Activated CD4-positive, CD25-positive, alpha-beta regulatory T cell treated with anti-CD3 and anti-CD28 coated beads, Interleukin-2, amount 50 U/mL, for 24 hours (primary cell): Measurements from ENCODE around the gene JAKMIP1.
"Not testable (repeated sequence)": the region's sequence is repeated elsewhere in the genome, so short reads cannot be mapped to it uniquely, and the experiment has no call there.

Source experiments
- ATAC-seq, 2 donors: fragments of 150-1000 bp; cut with Tn5 transposase; one replicate each; pipeline ENCODE4 v1.10.0; 2021; ENCODE audit warnings: mild to moderate bottlenecking in 1 of 2, moderate library complexity in 1 of 2

Gene JAKMIP1

DNA sequence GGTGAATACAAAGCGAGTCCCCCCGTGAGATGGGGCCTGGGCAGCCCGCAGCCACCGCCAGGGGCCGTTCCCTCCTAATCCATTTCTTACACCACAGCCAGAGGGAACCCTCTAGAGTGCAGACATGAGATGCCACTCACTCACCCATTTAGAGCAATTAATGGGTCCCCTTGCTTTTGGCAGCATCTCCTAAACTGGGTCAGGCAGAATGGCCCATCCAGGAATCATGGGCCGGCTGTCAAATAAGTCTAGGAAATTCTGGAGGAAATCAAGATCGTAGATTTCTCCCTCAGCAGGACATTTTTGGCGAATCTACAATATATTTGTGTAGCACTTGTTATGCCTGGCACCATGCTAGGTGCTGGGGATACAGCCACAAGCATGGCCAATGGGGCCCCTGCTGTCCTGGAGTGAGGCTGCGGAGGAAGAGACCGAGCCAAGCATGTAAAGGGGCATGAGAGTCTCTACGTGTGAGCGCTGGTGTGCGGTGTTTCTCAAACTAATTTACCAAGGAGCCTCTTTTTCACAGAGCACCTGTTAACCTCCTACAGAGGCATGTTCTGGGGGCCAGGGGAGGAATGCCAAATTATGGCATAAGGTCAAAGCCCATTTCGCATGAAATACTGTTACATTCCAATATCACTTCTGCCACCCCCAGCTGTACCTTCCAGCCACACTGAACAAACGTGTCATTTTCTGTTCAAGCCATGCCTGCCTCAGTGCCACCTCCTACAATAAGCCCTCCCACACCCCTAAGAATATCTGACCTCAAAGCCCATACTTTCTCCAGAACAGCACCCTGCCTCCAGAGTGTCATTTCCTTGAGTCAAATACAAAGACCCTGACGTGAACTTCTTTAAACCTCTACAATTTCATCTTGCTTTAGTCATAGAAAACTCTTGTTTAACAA lies 28.1 kb upstream of the JAKMIP1 start:
- ATAC-seq: no peak

DNA sequence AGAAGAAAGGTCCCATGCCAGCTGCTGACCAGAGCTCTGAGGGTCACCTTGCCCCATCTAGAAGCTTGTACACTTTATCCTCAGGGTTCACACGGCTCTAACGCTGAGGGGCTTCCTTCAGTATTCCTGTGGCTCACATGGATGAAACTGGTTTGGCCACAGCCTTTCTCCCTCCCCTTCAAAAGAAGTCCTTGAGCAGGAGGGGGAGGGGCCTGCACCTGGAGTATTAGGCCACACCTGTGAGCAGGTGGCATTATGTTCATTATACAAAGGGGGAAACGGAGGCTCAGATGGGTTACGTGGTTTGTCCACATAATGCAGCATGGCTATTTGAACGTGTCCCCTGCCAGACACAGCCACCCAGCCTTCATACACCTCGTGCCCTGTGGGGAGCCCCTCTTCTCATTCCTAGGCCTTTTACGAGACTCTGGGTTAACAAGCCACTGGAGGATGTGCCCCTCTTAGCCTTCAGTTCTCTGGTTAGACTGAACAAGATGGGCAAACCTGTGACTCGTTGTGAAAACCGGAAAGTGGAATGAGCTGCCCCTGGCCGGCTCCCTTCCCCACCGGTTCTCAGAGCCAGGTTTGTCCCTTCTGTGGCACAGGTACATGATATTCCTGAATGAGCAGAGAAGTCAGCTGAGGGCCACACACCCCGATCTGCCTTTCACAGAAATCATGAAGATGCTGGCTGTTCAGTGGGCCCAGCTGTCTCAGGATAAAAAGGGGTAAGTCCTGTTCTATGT lies 27.2 kb upstream of the JAKMIP1 start:
- ATAC-seq: no peak

DNA sequence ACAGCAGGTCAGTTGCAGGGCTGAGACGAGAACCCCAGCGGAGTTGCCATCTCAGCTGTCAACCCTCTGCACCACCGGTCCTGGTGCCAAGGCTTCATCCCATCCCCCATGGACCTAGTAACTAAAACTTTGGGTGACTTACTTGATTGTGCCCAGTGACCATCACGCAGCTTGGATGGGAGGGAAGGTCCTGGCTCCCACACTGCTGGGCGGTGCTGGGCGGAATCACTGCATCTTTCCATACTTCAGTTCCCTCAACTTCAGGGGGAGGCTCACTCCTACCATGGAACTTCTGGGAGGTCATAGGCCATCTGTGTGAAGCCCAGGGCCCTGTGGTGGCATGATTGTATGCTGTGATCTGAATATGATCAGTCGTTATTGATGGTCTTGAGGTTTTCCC lies 26.2 kb upstream of the JAKMIP1 start:
- no peak for ATAC-seq

DNA sequence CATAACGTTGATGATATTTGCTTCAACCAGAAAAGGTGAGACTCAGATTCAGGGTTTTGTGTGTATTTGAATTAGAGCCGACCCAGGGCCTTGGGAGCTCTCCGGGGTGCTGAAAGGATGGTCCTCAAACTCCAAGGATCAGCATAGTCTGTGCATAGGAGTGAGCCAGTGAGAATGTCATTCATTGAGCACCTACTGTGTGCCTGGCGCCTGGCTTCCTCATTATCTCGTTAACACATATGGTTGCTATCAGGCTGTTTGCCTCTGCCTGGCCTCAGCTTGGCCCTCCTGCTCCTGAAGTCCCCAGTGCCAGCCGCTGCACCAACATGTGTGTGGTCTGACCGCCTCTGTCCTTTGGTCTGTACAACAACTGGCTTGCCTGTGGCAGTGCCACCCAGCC lies 25.1 kb upstream of the JAKMIP1 start:
- no peak for ATAC-seq

DNA sequence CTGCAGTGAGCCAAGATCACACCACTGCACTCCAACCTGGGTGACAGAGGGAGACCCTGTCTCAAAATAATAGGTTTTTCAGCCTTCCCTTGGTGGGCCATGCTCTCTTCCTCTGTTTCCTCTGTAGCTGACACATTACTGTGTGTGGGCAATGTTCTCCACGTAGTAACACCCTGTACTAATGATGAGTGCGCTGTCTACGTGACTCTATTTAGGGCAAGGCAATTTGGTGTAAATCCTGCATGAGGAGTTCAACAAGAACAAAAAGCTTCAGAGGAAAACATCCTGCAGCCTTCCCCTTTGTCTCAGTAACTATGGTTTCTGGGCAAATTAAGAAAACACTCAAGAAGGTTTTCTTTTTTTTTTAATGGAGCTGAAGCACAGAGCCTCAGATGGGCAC lies 24.4 kb upstream of the JAKMIP1 start:
- no peak for ATAC-seq

DNA sequence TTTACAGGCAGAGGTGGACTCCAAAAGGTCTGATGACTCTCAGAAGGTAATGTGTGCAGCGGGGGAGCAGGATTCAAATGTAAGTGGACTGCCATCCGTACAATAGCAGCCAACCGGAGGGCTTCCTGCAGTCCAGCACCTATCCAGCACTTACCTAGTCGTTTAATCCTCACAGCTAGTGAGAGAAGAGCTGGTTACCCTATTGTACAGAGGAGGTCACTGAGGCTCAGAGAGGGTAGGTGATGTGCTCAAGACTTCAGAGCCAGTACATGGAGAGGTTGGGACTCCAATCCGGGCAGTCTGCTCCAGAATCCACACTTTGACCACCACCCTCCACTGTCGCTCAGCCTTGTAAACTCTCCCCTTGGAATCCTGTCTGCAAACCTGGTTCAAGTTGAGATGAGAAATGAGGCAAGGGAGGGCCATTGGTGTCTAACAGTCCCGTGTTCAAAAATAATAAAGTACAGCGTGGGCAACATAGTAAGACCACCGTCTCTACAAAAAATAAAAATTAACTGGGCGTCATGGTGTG lies 22.5 kb upstream of the JAKMIP1 start:
- no peak for ATAC-seq

DNA sequence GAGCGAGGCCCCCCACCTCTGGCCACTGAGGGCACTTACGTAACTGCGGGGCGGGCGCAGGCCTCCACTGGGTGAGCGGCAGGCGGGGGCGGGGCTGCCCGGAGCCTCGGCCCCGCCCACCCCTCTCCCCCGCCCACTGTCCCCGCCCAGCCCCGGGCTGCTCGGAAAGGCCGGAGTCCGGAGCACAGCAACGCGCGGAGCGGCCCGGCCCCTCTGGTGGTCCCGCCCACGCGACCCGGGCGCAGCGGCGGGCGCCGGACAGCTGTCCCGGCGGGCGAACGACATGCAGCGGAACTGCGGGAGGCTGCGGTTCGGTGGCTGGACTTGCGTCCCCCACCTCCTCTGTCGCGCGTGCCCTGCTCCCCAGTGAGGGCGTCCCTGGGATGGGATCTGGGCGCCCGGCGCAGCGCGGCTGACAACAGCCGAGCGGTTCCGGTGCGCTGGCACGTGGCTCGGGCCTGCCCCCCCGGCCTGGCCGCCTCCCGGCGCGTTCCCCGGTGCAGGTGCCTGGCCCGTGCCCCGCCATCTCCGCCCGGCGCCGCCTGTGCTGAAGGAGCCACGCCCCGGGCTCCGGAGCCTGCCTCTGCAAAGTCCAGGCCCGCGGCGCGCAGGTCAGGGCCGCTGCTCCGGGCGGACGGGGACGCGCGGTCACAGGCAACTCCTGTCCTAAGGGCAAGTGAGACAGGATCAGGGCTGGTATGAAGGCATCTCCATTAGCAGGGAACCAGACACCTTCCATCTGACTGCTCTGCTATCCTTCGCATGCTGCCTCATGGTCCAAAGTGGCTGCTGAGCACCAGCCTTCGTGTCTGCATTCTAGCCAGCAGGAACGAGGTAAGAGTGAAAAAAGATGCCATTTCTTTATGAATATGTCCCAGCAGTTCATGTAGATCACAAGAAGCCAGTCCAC lies 21.8 kb upstream of the JAKMIP1 start:
- ATAC-seq: peak; percentile 53 to 56

DNA sequence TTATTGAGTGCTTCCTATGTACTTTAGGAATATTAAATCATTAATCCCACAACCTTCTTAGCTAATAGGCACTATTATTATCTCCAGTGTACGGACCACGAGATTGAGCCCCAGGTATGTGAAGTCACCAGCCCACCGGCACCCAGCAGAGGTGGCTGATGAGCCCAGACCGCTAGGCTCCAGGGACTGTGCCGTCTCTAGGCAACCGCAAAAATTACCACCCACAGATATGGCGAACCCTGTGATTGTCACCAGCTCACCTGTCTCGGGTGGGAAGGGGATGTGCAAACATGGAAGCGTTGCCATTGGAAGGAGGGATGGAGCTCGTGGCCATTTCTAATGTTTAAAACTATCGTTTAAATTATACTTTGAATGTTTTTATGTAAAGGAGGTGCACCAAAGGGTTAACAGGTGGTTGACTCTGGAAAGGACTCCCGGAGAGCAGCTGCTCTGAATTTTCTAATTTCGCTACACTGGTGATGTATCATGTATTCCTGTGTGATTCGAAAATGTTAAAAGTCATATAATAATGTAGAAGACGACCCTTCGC lies 21.0 kb upstream of the JAKMIP1 start:
- ATAC-seq: no peak

DNA sequence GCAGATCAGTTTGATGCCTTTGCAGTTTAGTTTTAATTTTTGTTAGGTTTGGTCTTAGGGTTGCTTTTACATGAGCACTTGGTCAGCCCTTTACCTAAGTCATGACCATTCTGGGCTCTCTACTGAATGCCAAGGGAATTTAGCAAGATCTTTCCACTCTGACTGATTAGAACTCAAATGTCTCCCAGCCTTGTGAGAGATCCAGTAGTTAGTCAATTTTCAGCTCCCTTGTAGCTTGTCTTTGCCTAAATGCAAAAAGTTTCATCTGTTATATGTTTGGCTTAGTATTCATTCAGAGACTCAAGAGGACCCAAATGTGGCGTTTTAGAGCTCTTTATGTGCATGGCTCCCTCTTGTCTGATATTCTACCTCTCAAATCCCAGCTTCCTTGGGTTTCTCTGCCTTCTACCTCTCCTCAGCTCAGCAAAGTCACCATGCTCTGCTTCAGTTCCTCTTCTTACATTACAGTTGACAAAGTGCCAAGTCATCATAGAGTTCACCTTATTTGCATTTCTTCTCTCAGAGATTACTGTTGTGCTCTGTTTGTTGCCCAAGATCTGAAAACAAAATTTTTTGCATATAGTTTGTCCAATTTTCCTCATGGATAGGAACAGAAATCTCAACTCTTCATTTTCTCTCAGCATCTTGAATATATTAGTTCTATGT lies 17.5 kb upstream of the JAKMIP1 start:
- no peak for ATAC-seq

DNA sequence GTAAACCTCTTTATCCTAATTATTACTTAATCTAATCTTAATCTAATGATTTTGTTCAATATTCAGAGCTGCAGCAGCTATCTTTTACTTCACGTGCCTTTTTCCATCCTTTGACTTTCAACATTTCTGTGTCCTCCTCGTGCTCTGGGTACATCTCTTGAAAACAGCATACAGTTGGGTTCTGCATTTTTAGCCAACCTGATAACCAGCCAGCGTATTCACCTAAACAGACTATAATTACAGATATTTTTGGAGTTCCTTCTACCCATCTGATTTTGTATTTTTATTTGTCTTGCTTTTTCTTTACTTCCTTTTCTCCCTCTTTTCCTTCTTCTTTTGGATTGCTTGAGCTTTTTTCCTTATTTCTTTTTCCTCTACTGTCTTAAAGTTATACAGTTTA lies 16.2 kb upstream of the JAKMIP1 start:
- no peak for ATAC-seq

DNA sequence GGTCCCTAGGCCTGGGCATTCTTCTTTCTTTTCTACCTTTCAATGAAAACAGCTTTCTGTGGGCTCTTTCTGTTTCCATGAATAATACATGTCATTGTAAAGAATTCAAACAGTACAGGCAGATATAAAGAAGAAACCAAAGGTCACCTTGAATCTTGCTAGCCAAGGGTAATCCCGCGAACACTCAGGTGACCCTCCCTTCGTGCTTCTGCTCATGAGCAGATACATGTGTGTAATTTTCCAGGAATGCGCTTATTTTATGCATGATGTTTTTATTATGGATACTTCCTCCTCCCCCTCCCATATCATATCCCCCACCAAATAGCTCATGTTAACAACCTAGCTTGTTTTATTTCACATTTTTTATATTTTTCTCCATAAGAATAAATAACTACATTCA lies 9.6 kb upstream of the JAKMIP1 start:
- ATAC-seq: no peak

DNA sequence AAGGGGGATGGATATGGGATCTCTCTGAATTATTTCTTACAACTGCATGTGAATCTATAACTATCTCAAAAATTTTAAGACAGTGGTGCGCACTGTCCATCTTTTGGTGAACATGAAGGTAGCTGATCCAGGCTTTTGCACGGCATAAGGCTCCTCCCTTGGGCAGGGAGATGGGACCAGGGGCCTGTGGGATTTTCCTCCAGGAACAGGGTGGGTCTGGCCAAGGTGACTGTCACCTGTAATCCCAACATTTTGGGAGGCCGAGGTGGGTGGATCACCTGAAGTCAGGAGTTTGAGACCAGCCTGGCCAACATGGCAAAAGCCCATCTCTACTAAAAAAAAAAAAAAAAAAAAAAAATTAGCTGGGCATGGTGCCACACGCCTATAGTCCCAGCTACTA lies 8.9 kb upstream of the JAKMIP1 start:
- not testable (repeated sequence) for ATAC-seq

DNA sequence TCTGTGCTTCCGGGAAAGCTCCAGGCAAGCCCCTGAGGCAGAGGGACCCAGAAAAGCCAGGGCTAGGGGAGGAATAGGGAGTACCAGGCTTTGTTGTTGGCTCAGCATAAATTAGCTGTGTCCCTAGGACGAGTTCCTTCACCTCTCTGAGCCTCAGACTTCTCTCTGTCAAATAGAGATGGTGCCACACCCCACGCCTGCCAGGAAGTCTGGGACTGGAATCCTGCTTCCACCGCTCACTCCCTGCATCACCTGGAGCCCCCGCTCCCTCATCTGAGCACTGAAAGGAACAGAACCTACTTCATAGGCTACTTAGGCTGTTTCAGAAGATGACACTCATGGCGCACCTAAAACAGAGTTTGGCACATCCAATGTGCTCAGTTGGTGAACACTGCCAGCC lies 8.1 kb upstream of the JAKMIP1 start:
- ATAC-seq: no peak

DNA sequence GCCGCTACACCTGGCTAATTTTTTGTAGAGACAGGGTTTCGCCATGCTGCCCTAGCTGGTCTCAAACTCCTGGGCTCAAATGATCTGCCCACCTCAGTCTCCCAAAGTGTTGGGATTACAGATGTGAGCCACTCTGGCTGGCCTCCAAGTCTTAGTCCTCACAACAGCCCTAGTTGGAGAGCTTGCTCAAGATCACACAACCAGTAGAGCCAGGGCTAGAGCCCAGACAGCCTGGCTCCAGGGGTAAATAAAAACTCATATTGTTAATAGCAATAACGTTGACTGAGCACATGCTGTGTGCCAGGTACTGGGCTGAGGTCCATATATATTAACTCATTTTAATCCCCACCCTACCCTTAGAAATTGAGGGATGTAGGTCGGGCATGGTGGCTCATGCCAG lies 7.3 kb upstream of the JAKMIP1 start:
- ATAC-seq: no peak

DNA sequence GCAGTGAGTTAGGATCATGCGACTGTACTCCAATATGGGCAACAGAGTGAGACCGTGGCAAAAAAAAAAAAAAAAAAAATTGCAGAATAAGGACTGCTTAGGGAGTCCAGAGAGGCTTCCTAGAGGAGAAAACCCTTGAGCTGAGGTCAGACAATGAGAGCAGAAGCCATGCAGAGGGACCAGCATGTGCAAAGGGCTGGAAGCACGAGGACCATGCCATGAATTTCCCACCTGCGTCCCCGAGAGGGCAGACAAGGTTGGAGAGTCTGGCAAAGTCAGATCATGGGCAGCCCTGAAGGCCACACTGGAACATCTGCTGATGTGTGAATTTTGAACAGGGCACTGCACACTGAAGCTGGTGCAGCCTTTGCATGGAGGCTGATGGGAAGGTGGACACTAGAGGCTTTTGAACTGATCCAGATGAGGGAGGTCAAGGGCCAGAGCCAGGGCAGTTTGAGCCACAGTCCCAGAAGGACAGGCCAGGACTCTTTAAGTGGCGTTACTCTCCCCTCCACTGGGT lies 6.5 kb upstream of the JAKMIP1 start:
- no peak for ATAC-seq

DNA sequence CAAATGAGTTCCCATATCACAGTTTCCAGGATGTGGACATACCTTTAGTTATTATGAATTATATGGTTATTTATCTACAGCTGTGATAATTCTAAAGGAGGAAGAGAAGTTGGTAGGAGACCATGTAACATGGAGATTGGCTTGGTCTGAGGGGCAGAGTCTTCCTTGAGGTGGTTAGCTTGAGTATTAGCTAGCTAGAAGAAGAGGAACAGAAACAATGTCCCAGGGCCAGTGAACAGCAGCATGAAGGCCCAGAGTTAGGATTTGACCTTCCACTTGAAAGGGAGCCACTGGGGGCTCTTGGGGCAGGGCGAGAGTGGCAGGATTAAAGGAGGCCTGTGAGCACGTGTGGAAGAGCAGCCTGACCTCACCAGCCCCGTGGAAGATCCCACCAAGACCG lies 5.6 kb upstream of the JAKMIP1 start:
- ATAC-seq: no peak

DNA sequence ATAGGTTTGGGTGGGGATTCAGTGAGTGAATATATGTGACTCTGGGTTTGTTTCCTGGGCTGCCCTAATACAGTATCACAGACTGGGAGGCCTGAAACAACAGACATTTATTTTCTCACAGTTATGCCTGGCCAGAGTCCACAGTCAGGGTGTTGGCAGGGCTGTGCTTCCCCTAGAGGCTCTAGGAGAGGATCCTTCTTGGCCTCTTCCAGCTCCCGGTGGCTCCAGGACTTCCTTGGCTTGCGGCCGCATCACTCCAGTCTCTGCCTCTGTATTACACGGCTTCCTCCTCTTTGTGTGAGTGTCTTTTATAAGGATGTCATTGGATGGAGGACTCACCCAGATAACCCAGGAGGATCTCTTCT lies 5.2 kb upstream of the JAKMIP1 start:
- no peak for ATAC-seq

DNA sequence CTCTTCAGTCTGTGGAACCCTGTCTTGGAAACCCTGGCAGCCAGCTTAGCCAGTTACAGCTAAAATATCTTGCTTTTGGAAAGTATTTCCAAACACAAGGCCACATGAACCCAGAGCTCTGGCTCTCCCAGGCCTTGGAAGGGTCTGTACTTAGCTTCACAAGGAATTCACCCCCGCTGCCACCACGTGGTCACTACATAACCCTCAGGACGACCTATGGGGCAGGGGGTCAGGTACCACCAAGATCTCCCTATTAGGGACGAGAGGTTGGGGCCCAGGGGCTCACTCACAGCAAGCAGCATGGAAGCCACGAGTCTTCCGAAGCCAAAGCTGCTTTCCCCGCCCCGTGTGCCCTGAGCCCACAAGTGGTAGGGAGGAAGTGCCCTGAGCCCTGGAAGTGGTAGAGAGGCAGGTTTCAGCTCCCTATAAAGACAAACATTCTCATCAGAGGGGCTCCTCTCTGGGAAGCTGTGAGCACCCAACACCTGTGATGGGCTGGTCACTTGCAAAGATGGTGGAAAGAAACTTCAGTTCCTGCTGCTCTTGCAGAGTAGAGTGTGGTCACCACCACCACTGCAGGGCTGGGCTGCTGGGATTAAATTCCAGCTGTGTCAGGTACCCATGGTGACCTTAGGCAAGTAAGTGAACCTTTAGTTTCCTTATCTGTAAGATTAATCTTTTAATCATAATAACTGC lies 4.7 kb upstream of the JAKMIP1 start:
- ATAC-seq: no peak

DNA sequence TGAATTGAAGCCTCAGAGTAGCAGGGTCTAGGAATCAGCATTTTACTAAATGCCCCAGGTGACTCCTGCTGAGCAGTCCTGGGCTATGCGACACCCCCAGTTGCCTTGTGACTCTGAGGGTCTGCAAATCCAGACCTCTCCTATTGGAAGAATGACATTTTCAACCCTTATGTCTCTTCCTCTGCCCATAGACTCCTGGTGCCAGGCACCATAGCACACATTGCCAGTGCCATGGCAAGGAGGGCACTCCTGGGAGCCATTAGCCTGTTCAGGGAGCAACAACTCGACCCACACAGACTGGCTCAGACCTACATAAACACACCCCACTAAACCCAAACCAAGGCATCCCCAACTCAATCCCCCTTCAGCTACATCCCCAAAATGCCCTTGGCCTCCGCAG lies 3.7 kb upstream of the JAKMIP1 start:
- ATAC-seq: no peak

DNA sequence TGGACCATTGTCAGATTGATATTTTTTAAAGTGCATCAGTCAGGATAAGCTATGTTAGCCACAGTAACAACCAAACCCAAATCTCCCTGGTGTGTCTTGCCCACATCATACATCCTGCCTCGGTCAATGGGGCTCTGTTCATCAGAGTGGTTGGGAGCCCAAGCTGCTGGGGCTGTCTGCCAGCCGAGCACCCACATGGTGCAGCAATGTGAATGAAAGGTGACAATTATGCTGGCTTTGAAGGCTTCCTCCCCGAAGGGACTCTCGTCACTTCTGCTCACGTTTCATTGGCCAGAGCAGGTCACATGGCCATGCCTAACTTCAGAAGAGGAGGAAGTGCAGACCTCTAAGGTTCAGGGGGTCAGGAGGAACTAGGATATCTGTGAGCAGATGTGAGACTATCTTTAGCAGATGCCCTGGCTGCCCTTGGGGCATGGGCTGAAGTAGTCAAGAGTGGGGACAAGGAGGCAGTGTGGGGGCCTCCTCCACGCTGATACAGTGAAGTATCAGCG lies 1.3 kb upstream of the JAKMIP1 start:
- ATAC-seq: peak in 1 of 2 donors; percentile 2

DNA sequence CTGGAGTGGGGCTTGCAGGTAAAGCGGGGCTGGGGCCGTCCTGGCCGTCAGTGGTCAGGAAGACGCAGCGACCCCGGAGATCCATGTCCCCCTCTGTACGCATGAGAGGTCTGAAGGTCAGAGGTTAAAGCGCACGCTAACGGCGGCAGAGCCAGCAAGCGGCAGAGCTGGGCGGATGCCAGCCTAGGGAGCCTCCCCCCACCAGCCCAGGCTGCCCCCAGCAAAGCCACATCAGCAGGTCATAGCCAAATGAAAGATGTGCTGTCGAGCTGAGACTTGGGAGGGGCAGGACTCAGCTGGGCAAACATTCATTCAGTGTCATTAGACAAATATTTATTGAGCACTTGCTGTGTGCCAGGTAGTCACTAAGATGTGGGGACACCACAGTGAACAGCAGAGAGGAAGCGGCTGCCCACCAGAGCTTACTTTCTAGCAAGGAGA lies 593 bp upstream of the JAKMIP1 start:
- peak; percentile 15 to 16 for ATAC-seq
